ENCODE measurements around the gene LDLRAD2.

LDLRAD2 gene

DNA sequence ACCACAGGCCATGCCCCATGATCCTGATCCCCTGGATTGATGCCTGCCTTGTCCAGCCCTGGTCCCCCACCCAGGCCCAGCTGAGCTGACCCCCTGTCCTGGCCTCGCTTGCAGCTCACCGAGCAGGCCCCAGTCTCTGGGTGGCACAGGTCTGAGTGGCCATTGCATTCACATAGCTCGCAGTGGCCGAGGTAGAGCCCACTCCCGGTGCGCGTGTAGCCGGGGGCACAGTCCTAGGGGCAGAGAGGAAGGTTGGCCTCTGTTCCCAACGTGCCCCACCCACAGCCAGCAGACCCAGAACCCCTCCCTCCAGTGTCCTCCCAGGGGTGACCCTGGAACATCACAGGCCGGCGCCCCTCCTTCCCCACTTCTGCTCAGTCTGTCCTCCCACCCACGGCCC lies 51.9 kb downstream of the LDLRAD2 start:
- DNase-seq (ENCODE audit: low spot score): no peak

DNA sequence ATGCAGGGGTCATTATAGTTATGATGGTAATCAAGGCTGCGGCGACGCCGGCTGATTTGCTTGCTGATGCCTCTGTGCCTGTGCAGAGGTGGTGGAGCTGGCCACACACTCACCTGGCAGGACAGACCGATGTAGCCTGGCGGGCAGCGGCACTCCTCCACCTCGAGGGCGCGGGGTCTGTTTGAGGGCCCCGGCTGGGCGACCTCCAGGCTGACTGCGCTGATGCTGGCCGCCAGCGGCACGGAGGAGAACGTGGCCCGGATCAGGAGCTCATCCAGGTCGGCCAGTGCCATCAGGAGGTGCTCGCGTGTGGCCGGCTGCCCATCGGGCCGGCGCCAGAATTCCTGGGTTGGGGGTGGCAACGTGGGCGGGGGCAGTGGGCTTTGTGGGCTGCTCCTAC lies 52.7 kb downstream of the LDLRAD2 start:
- no peak for DNase-seq (ENCODE audit: low spot score)

DNA sequence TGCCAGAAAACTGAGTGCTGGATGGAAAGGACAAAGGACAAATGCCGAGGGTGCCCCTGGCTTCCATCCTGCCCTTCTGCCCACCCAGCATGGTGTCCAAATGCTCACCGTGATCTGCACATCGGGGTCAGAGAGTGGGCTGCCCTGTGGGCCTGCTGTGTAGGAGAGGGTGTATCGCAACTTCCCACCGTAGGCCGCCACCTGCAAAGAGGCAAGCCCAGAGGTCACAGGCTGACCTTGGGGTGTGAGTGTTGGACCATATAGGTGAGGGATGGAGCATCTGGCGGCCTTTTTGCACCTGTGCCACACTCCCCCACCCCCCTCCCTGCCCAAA lies 53.5 kb downstream of the LDLRAD2 start:
- no peak for DNase-seq (ENCODE audit: low spot score)

DNA sequence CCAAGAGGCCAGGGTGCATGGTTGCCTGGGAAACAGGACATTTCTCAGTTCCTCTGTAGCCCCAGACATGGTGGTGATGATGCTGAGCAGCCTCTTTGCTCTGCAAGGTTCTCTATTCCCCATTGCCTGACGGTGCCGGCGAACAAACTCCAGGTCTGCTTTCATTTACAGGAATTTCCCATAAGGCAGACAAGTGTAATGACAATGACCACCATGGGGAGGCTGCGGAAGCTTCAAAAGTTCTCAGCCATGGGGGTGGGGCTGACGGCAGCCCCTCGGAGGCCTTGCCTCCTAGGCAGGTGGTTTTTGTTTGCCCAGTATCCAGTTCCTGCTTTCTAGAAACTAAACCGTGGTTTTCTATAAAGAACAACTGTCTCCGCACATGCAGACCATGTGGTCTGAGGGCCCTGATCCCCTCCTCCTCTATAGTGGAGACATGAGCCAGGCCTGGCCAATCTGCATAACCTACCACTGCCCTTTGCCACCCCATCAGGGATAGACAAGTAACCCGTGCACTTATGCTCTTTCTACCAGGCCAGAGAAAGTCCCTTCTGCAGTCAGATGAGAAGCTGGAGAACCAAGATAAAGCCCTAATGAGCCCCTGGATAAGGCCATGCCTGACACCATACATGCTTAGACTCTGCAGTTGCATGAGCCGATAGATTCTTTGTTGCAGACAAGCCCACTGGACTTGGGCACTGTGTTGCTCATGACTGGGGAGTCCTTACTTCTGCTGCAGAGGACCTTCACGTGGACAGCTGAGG lies 54.1 kb downstream of the LDLRAD2 start:
- DNase-seq (ENCODE audit: low spot score): no peak

DNA sequence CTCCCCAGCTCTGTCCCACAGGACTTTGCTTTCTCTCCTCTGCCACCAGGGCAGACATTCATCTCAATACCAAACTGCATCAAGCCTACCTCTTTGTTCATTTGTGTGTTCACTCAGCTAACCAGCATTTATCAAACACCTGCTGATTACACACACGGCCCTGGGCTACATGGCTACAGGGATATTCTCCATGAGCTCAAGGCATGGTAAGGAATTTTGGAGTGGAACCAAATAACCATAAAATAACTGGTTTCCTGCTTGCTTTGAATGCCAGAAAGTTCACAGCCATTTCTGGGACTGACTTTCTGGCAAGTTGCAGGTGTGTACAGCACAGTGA lies 54.6 kb downstream of the LDLRAD2 start:
- DNase-seq (ENCODE audit: low spot score): no peak

DNA sequence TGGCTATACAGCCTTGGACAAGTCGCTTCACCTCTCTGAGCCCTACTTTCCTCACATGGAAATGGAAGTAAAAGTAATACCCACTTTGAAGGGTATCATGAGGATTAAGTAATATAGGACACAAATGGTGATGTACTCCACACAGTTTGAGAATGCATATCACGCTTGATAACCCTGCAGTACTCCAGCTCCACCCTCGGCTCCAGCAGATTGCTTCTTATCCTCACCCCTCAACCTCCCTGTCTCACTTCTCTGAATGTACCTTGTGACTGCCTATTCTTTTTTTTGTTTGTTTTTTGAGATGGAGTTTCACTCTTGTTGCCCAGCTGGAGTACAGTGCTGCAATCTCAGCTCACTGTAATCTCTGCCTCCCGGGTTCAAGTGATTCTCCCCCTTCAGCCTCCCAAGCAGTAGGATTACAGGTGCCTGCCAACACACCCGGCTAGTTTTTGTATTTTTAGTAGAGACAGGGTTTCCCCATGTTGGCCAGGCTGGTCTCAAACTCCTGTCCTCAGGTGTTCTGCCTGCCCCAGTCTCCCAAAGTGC lies 55.5 kb downstream of the LDLRAD2 start:
- DNase-seq (ENCODE audit: low spot score): no peak

DNA sequence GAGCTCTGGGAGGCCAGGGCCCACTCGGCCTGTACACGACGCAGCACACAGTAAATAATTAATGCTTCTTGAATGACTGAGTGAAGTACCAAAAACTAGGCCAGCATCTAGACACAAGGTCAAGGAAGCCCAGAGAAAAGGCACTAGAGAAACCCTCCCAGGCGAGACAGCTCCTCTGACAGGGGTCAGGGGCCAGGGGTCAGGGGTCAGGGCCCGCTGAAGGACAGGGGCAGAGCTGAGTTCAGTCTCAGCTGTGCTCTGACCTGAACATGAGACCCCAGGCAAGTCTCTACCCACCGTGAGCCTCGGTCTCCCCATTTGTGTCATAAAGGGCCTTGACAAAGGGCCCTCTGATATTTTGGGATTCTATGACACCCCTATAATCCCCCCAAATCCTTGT lies 56.4 kb downstream of the LDLRAD2 start:
- no peak for DNase-seq (ENCODE audit: low spot score)

DNA sequence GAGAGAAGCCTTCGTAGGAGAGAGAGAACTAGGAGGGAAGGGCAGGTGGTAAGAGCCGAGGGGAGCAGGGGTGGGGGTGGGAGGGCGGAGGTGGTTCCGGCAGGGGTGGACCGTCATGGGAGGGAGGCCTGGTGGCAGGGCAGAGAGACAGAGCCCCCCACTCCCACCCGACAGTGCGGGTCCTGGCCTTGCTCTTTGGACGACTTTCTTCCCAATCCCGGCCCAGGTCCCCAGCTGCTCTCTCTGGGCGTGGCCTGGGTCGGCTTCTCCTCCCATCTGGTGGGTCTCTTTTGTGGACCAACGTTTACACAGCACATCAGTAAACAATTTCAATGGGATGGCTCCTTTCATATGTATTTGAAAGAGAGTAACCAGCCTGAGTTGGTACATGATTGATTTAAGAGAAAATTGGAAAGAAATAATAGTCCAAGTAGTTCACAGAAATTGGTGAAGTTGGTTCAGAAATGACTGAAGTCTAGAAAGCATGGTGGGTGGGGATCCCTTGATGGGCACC lies 56.9 kb downstream of the LDLRAD2 start:
- no peak for DNase-seq (ENCODE audit: low spot score)

DNA sequence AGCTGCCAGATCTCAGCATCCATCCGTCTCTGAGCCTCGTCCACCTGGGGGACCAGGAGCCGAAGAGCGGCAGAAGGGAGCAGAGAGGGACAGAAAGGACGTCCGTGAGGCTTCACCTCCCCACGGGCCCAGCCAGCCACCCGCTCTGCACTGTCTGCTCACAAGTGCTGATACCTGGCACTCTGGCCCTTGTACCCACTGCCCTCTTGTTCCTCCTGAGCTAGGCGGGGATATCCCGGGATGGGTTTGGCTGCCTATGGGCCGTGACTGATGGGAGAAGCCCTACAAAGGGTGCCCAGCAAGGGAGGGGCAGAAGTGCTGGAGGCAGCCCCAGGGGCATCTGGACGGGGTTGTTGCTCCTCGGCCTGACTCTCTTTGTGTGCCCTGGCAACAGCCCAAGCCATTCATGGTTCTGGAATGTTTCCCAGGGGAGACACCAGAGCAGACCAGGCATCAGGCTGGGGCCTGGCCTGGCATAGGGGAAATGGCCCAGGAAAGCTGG lies 57.6 kb downstream of the LDLRAD2 start:
- peak; percentile 5 for DNase-seq (ENCODE audit: low spot score)

DNA sequence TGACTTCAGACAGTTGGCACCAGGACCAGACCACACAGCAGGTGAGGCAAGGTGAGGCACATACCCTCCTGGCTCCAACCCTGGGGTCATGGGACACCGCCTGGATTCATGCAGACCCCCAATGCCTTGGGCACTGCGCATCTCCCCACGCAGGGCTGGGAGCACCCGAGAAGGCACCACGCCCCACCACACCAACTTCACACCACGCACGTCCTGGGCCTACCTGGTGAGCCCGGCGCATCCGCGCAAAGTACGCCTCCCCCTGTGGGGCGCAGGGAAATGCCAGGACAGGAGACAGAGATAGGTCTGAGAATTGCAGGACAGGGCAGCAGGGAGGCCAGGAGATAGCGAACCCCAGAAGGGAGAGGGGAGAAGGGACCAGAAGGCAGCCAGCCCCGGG lies 58.5 kb downstream of the LDLRAD2 start:
- no peak for DNase-seq (ENCODE audit: low spot score)

DNA sequence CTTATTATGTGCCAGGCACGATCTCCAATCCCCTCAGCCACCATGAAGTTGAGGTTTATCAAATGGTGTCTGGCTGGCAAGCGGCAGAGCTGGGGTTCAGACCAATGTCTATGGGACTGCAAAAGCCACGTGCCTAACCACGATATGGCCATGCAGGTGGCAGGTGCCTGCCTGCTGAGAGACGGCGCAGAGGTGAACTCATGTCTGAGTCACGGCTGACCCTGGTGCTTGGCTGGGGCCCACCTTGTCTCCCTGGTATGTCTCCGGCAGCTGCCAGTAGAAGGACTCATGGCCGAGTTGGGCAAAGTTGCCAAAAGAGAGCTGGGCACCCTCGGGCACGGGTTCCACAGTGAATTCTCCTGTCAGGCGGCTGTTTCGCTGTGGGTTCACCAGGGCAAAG lies 59.9 kb downstream of the LDLRAD2 start:
- DNase-seq (ENCODE audit: low spot score): no peak

DNA sequence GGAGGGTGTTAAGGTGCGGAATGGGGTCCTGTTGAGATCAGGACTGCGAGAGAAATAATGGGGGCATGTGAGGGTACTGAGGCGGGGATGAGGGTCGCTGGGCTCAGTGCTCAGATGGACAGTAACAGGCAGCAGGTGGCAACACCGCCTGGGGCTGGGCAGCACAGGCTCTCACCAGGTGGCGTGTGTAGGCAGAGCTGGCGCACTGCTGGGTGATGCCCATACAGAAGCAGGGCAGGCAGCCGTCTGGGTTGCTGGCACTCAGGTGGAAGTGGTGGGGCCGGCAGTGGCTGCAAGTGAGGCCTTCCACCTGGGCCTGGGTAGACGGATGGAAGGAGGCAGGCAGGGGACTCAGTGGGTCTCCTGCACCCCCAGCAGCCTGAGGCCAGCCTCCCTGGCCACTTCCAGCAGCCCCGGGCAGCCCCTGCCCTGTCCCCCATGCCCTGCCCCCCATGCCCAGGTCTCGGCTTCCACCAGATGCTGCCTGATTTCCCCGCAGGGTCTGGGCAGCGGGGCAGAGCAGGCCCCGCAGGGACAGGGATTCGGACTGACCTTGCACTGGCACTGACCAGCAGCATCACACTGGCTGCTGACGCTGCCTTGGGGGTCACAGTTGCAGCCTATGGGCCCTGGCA lies 60.5 kb downstream of the LDLRAD2 start:
- no peak for DNase-seq (ENCODE audit: low spot score)

DNA sequence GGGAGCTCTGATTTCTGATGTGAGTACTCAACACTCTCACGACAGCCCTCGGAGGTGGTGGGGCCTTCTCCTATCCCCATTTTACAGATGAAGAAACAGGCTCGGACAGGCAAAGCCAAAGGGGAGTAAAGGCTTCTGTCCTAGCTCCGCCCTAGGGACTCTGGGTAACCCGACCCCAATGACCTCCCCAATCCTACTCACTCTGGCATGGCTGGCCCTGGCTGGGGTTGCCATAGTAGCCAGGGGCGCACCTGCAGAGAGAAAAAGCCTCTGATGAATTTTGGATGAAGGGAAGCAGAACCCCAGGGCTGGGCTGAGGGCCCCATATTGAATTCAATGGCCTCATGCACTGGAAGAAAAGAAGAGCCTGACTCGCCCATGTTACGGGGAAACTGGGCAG lies 61.1 kb downstream of the LDLRAD2 start:
- DNase-seq (ENCODE audit: low spot score): no peak

DNA sequence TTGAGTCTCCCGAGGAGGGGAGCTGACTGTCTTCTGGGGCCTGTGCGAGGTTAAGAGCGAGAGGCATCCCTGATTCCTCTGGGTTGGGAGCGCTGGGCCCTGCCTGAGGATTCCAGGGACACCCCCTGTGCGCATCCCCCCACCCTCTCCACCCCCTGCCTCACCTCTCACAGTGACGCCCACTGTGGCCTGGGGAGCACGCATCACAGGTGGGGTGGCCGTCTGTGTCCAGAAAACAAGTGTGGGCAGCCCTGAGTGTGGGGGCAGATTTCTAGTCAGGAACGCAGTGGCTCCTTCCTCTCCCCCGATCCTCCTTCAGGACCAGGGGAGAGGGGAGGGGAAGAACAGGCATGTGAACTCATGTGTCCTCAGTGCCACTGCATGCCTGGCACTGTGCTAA lies 61.7 kb downstream of the LDLRAD2 start:
- no peak for DNase-seq (ENCODE audit: low spot score)

DNA sequence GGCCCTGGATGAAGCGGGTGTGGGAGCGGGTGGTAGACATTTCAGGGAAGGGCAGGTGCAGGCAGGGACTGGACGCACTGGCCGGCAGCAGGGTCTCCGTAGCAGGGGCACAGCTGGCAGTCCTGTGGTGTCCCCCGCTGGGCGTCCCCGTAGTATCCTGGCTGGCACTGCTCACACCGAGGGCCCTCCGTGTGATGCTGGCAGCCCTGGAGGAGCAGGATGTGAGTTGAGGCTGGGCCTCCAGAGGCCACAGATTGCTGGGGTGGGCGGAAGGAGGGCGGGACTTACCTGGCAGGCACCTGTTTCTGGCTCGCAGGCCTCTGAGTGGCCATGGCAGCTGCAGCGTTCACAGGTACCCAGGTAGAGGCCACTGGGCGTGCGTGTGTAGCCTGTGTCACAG lies 62.3 kb downstream of the LDLRAD2 start:
- DNase-seq (ENCODE audit: low spot score): no peak

Measured in cerebellar cortex (tissue), 1 donor.